Sigmoid colon (tissue), 7 donors: ENCODE data around the gene TSSK2. TPM values are rescaled to one million over a fixed set of nuclear protein-coding genes. Genes with fewer than 3 reads are reported as not detected.

ENCODE experiments used
- DNase-seq: peaks from one replicate; pipeline ENCODE4 v3.0.0-alpha.2; 2019
- H3K27ac ChIP-seq, 4 donors: fragments of 200-600 bp; sonication (generic); one replicate each; pipeline ENCODE4 v1.5.1; 2016 to 2019; ENCODE audit warnings: mild to moderate bottlenecking in 1 of 4
- H3K27me3 ChIP-seq, 3 donors: fragments of 200-600 bp; sonication (generic); one replicate each; pipeline ENCODE4 v1.5.1; 2019; ENCODE audit warnings: mild to moderate bottlenecking in 1 of 3
- H3K36me3 ChIP-seq, 4 donors: fragments of 200-600 bp; sonication (generic); one replicate each; pipeline ENCODE4 v1.5.1; 2016 to 2019
- H3K4me1 ChIP-seq, 4 donors: fragments of 200-600 bp; sonication (generic); one replicate each; pipeline ENCODE4 v1.5.1; 2017 to 2019
- H3K4me3 ChIP-seq, 4 donors: fragments of 200-600 bp; sonication (generic); one replicate each; pipeline ENCODE4 v1.5.1; 2017 to 2019; ENCODE audit warnings: mild to moderate bottlenecking in 2 of 4, moderate library complexity in 1 of 4
- H3K9me3 ChIP-seq, 4 donors: fragments of 200-600 bp in 3 of 4; sonication (generic) in 3 of 4; one replicate each; pipeline versions ENCODE4 v1.5.1 to v1.6.1; 2013 to 2019
- EP300 ChIP-seq, 4 donors: sonication (generic); formaldehyde crosslinking; IDR thresholded peaks; one replicate each; pipeline ENCODE4 v1.6.1; 2017; ENCODE audit warnings: antibody characterized with exemption in 4 of 4
- POLR2A ChIP-seq, 2 donors: fragments of 450-650 bp; IDR thresholded peaks; one replicate each; pipeline ENCODE4 v1.6.1; 2016; ENCODE audit warnings: antibody characterized with exemption in 2 of 2, mild to moderate bottlenecking in 2 of 2, moderate library complexity in 2 of 2
- POLR2AphosphoS5 ChIP-seq, 4 donors: sonication (generic); formaldehyde crosslinking; IDR thresholded peaks; one replicate each; pipeline ENCODE4 v1.6.1; 2017; ENCODE audit warnings: antibody characterized with exemption in 4 of 4
- WGBS, 2 donors: extraction: QIAGEN DNeasy Blood & Tissue Kit; methylation state at CpG; one replicate each; pipeline ENCODE4 v1.1.7; 2013; 5-methylcytosine and 5-hydroxymethylcytosine counted together
- intact Hi-C: fragments of 100-400 bp; cut with DNase I; formaldehyde crosslinking; loops from one replicate; pipeline ENCODE4 v1.15.1; 2023
- polyA plus RNA-seq, 3 donors: library from polyadenylated mRNA; stranded (reverse); fragments of 200-250 nt; gene quantifications; one replicate each; pipeline ENCODE4 v1.2.3, GENCODE V29; 2013
- total RNA-seq, 4 donors: library from RNA; depleted of rRNA; stranded (reverse); fragments of >200 nt; gene quantifications; one replicate each; pipeline ENCODE4 v1.1.0, GENCODE V29; 2016
- TF ChIP-seq, protein P1 (sequence below), 4 experiments: fragments of 450-650 bp in 3 of 4; fragments of 200-600 bp in 1 of 4; IDR thresholded peaks; one replicate each; pipeline ENCODE4 v1.5.1; 2016 to 2019; ENCODE audit warnings: antibody characterized with exemption in 4 of 4, mild to moderate bottlenecking in 3 of 4, moderate library complexity in 2 of 4
- donor health status: healthy with polysubstance abuse.
- donor health status: Bipolar disorder and iron deficiency.
- donor health status: healthy.

The TSSK2 gene
- total and polyA plus RNA-seq, 7 donors = 0.12 TPM; not detected in 6

- intact Hi-C loops = no loop called here
- DNase-seq = no peak
- H3K4me3 ChIP-seq = no peak overlapping the region
- H3K27me3 ChIP-seq = no peaks in the 10 kb centered on the region
- TF ChIP-seq POLR2A (IDR thresholded peaks at IDR 0.05) (no peak), POLR2AphosphoS5 (IDR thresholded peaks at IDR 0.05) (no peak), EP300 (IDR thresholded peaks at IDR 0.05) (no peak)
- TF ChIP-seq, protein P1, sequence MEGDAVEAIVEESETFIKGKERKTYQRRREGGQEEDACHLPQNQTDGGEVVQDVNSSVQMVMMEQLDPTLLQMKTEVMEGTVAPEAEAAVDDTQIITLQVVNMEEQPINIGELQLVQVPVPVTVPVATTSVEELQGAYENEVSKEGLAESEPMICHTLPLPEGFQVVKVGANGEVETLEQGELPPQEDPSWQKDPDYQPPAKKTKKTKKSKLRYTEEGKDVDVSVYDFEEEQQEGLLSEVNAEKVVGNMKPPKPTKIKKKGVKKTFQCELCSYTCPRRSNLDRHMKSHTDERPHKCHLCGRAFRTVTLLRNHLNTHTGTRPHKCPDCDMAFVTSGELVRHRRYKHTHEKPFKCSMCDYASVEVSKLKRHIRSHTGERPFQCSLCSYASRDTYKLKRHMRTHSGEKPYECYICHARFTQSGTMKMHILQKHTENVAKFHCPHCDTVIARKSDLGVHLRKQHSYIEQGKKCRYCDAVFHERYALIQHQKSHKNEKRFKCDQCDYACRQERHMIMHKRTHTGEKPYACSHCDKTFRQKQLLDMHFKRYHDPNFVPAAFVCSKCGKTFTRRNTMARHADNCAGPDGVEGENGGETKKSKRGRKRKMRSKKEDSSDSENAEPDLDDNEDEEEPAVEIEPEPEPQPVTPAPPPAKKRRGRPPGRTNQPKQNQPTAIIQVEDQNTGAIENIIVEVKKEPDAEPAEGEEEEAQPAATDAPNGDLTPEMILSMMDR (IDR thresholded peaks at IDR 0.05) = no peak
- peaks cover 6 to 19% (median 14%) of the 10 kb centered on the region in 4 donors for H3K36me3 ChIP-seq
- WGBS, 2 donors = 89% methylated on average over 7 of the region's 7 CpGs
- H3K4me1 ChIP-seq = no peaks in the 10 kb centered on the region
- no peaks in the 10 kb centered on the region for H3K9me3 ChIP-seq
- H3K27ac ChIP-seq = no peak overlapping the region
These were observed 2.0 kb upstream of the TSSK2 start for GRCh38 chr22:19128946-19129727.

GRCh38 chr22:19129871-19130270 lies 1.2 kb upstream of the TSSK2 start:
- Histone ChIP-seq H3K4me3 (no peak overlapping the region), H3K4me1 (no peaks in the 10 kb centered on the region), H3K27me3 (no peaks in the 10 kb centered on the region), H3K27ac (no peak overlapping the region), H3K36me3 (peaks cover 10 to 26% (median 21%) of the 10 kb centered on the region in 4 donors), H3K9me3 (no peaks in the 10 kb centered on the region)
- WGBS, 2 donors = 82 to 88% methylated on average over 8 of the region's 8 CpGs
- intact Hi-C loops = no loop called here
- TF ChIP-seq EP300 (IDR thresholded peaks at IDR 0.05) (no peak), POLR2A (IDR thresholded peaks at IDR 0.05) (no peak), POLR2AphosphoS5 (IDR thresholded peaks at IDR 0.05) (no peak)
- TF ChIP-seq, protein P1 (IDR thresholded peaks at IDR 0.05) = no peak
- no peak for DNase-seq

GRCh38 chr22:19131685-19132015 lies 542 bp downstream of the TSSK2 start:
- H3K36me3 ChIP-seq = peaks cover 10 to 44% (median 30%) of the 10 kb centered on the region in 4 donors

GRCh38 chr22:19132153-19132552 lies 1.0 kb downstream of the TSSK2 start:
- H3K4me3 ChIP-seq = no peak overlapping the region
- no peaks in the 10 kb centered on the region for H3K27me3 ChIP-seq
- H3K9me3 ChIP-seq = no peaks in the 10 kb centered on the region
- intact Hi-C loops = no loop called here
- 95 to 96% methylated on average over 20 of the region's 20 CpGs for WGBS, 2 donors
- H3K4me1 ChIP-seq = no peaks in the 10 kb centered on the region
- no peak overlapping the region for H3K27ac ChIP-seq
- TF ChIP-seq POLR2A (IDR thresholded peaks at IDR 0.05) (no peak), POLR2AphosphoS5 (IDR thresholded peaks at IDR 0.05) (no peak), EP300 (IDR thresholded peaks at IDR 0.05) (no peak)
- TF ChIP-seq, protein P1 (IDR thresholded peaks at IDR 0.05) = no peak
- DNase-seq = no peak
- peaks cover 10 to 49% (median 34%) of the 10 kb centered on the region in 4 donors for H3K36me3 ChIP-seq

More at GRCh38 chr22:19131685-19132015, 542 bp downstream of the TSSK2 start:
- 96 to 97% methylated on average over 19 of the region's 19 CpGs for WGBS, 2 donors
- Histone ChIP-seq H3K4me1 (no peaks in the 10 kb centered on the region), H3K27ac (no peak overlapping the region), H3K9me3 (no peaks in the 10 kb centered on the region), H3K4me3 (no peak overlapping the region), H3K27me3 (no peaks in the 10 kb centered on the region)
- TF ChIP-seq POLR2AphosphoS5 (IDR thresholded peaks at IDR 0.05) = no peak
- TF ChIP-seq, protein P1 (IDR thresholded peaks at IDR 0.05) = no peak
- no peak for DNase-seq
- intact Hi-C loops = no loop called here
